Measurements from ENCODE around the gene NALCN.

DNA sequence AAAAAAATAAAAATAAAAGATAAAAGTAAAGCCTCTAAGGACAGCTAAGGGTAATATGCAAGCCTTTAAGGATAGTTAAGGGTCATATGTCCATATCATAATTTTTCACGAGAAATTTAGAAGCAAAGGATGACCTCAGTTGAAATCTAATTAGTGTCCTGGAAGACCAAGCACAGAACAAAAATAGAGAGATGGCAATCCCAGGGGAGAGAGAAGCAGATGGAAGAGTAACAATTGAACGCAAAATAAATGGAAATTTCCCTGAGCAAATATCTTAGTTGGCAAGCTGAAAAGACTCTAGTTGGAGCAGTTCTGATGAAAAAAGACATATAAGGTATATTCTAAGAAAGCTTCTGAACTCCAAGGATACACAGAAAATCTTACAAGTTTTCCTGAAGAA is 275.4 kb downstream of the NALCN start:
- TF ChIP-seq POLR2AphosphoS5 (IDR thresholded peaks at IDR 0.05; ENCODE audit: low read depth, low read length) (no peak), POLR2A (IDR thresholded peaks at IDR 0.05; ENCODE audit: low read depth, low read length) (no peak)
